Heart left ventricle (tissue), 16 donors: ENCODE results near the gene KATNB1. TPM values are rescaled to one million over a fixed set of nuclear protein-coding genes. Genes with fewer than 3 reads are reported as not detected.

Experiments
- ATAC-seq, 4 donors: fragments of 200-7000 bp; cut with Tn5 transposase; one replicate each; pipeline ENCODE4 v1.9.1; 2020 to 2022; ENCODE audit warnings: moderate library complexity in 4 of 4, mild to moderate bottlenecking in 3 of 4, moderate number of reproducible peaks in 1 of 4
- DNase-seq, 5 donors: peaks; one replicate each; pipeline ENCODE4 v3.0.0-alpha.2; 2020
- H3K27ac ChIP-seq, 12 donors: fragments of 200-600 bp; sonication (generic) in 4 of 12; one replicate each; pipeline versions ENCODE4 v1.5.0 to v1.8.0; 2016 to 2022; ENCODE audit warnings: mild to moderate bottlenecking in 2 of 12
- H3K27me3 ChIP-seq, 9 donors: fragments of 200-600 bp; sonication (generic) in 2 of 9; one replicate each; pipeline versions ENCODE4 v1.5.1 to v1.8.0; 2016 to 2022; ENCODE audit warnings: mild to moderate bottlenecking in 3 of 9
- H3K36me3 ChIP-seq, 9 donors: fragments of 200-600 bp; sonication (generic) in 2 of 9; one replicate each; pipeline versions ENCODE4 v1.5.0 to v1.8.0; 2018 to 2022; ENCODE audit warnings: mild to moderate bottlenecking in 2 of 9
- H3K4me1 ChIP-seq, 12 donors: fragments of 200-600 bp; sonication (generic) in 4 of 12; one replicate each; pipeline versions ENCODE4 v1.5.0 to v1.8.0; 2016 to 2022; ENCODE audit warnings: mild to moderate bottlenecking in 3 of 12
- H3K4me3 ChIP-seq, 12 donors: fragments of 200-600 bp; sonication (generic) in 4 of 12; one replicate each; pipeline versions ENCODE4 v1.5.0 to v1.8.0; 2017 to 2022; ENCODE audit warnings: mild to moderate bottlenecking in 9 of 12, moderate library complexity in 4 of 12
- H3K9me3 ChIP-seq, 12 donors: fragments of 200-600 bp; sonication (generic) in 4 of 12; one replicate each; pipeline versions ENCODE4 v1.5.0 to v1.8.0; 2016 to 2022; ENCODE audit warnings: mild to moderate bottlenecking in 1 of 12
- POLR2A ChIP-seq, 2 donors: fragments of 450-650 bp; IDR thresholded peaks; one replicate each; pipeline ENCODE4 v1.6.1; 2017; ENCODE audit warnings: antibody characterized with exemption in 2 of 2, mild to moderate bottlenecking in 2 of 2, moderate library complexity in 2 of 2
- WGBS, 4 donors: extraction: QIAGEN DNeasy Blood & Tissue Kit in 2 of 4; methylation state at CpG; one replicate each; pipeline versions ENCODE4 v1.1.5 to v1.1.7; 2013 to 2018; 5-methylcytosine and 5-hydroxymethylcytosine counted together
- intact Hi-C, 10 donors: fragments of 100-400 bp; cut with DNase I; formaldehyde crosslinking; loops; one replicate each; pipeline versions ENCODE4 v1.11.1 to v1.14.2; 2022
- polyA plus RNA-seq, 2 donors: library from polyadenylated mRNA; stranded (reverse); fragments of 200-250 nt; gene quantifications; one replicate each; pipeline ENCODE4 v1.2.3, GENCODE V29; 2013
- total RNA-seq, 9 donors: library from RNA; depleted of rRNA in 2 of 9; stranded (reverse); fragments of >200 nt in 2 of 9; fragmentation: NEBNext Ultra II Directional in 3 of 9; extraction: Animal tissue kit (Norgen Biotek cat#: 25700) in 3 of 9; gene quantifications; one replicate each; pipeline versions ENCODE4 v1.1.0 to v1.2.4, GENCODE V29; 2016 to 2023
- TF ChIP-seq, protein P1 (sequence below), 12 donors: fragments of 200-600 bp; sonication (generic) in 4 of 12; IDR thresholded peaks; one replicate each; pipeline versions ENCODE4 v1.5.0 to v1.8.0; 2018 to 2022; ENCODE audit warnings: antibody characterized with exemption in 12 of 12, mild to moderate bottlenecking in 5 of 12
- donor health status: ischemic (EF 13 %, LVEDD 7.1; RV severe dilation, severe dysfunction).
- donor health status: healthy with polysubstance abuse.
- donor health status: DM: no; HTN: yes; CAD: no.
- donor health status: DM: no; HTN: no; CAD: no.
- donor health status: ischemic (EF 25% LVEDD 6.9; RV normal size, moderate dysfunction).
- donor health status: ischemic (EF 25% LVEDD 5.7; RV mildly dilated, moderate dysfunction).
- donor health status: healthy.
- donor health status: DM: yes; HTN: yes; CAD: no.
- donor health status: ischemic (EF 35%, LVEDD 5.7; RV mildly dilated, moderate dysfunction).
- donor health status: nonischemic (EF 11% LVEDD 7.7; RV severe dilation, severe dysfunction).
- donor health status: DM: yes; HTN: yes; CAD: no.
- donor health status: PGD.
- donor health status: ischemic (EF 29% LVEDD 5.4; RV normal size, mild dysfunction).
- donor health status: nonischemic (EF 23%, LVEDD 6.1; RV moderate dilation, normal function).

KATNB1 gene
- total and polyA plus RNA-seq, 11 donors = 8.0 to 20.5 (median 15.3) TPM

DNA sequence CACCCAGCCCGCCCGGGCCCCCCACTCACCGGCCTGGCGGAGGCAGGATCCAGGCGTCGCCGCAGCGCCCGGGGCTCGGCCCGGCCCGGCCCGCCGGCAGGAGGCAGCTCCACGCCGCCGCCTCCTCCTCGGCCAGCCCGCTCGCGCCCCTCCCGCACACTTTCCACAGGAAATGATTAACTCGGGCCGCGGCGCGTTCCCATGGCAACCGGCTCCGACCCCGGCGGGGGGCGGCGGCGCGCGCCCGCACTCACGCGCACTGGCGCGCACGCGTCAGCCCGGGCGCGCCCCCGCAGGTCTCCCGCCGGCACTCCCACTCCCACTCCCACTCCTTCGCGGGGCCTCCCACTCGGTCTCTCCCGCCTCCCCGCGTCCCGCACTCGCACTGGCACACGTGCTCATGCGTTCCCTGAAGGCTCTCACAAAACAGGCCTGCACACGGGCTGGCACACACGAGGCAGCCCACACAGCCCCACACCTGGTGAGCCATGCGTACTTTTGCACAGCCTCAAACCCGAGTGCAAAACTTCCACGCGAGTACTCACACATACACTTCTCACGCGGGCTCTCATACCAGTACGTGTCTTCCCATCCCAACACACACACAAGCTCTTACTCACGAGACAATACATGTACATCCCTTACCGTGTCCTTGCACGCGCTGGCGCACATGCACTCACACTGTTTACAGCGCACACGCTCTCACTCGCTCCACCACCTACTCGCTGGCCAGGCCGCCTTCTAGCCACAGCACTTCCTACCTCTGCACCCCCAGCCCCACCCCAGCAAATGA lies 67.0 kb downstream of the KATNB1 start, which contains the start of gene KIFC3:
Gene KIFC3 (minus strand): TSS at position 151 of the 793 bp plus-strand sequence. CDS start 4,248 bp downstream, outside the sequence.
- Histone ChIP-seq H3K27ac (peak within 1 kb of the TSS; percentile 67 to 99 (median 95)), H3K9me3 (no peaks in the 10 kb centered on the region), H3K36me3 (peaks cover 0 to 8% (median 3%) of the 10 kb centered on the region in 9 donors), H3K4me1 (peaks cover 6 to 88% (median 61%) of the 10 kb centered on the region in 12 donors), H3K4me3 (peak within 1 kb of the TSS; percentile 49 to 91 (median 72)), H3K27me3 (no peaks in the 10 kb centered on the region)
- TF ChIP-seq, protein P1, sequence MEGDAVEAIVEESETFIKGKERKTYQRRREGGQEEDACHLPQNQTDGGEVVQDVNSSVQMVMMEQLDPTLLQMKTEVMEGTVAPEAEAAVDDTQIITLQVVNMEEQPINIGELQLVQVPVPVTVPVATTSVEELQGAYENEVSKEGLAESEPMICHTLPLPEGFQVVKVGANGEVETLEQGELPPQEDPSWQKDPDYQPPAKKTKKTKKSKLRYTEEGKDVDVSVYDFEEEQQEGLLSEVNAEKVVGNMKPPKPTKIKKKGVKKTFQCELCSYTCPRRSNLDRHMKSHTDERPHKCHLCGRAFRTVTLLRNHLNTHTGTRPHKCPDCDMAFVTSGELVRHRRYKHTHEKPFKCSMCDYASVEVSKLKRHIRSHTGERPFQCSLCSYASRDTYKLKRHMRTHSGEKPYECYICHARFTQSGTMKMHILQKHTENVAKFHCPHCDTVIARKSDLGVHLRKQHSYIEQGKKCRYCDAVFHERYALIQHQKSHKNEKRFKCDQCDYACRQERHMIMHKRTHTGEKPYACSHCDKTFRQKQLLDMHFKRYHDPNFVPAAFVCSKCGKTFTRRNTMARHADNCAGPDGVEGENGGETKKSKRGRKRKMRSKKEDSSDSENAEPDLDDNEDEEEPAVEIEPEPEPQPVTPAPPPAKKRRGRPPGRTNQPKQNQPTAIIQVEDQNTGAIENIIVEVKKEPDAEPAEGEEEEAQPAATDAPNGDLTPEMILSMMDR (IDR thresholded peaks at IDR 0.05) = peak in 8 of 12 donors; percentile 20 to 58 (median 41)
- TF ChIP-seq POLR2A (IDR thresholded peaks at IDR 0.05) = no peak
- DNase-seq (peak; percentile 91 to 94 (median 92)), ATAC-seq (peak in 3 of 4 donors; percentile 27 to 56 (median 47))
- intact Hi-C loops = loop anchor here in 7 of 10 donors (2.0 to 10.0 kb wide), 8 partner anchors 45 to 202 kb away; partner anchors contain the start of genes USB1 (in 2 of the 7) and ZNF319 (in 2 of the 7)
- 6 to 10% (median 9%) methylated on average over 50 to 78 of the region's 78 CpGs for WGBS, 4 donors

DNA sequence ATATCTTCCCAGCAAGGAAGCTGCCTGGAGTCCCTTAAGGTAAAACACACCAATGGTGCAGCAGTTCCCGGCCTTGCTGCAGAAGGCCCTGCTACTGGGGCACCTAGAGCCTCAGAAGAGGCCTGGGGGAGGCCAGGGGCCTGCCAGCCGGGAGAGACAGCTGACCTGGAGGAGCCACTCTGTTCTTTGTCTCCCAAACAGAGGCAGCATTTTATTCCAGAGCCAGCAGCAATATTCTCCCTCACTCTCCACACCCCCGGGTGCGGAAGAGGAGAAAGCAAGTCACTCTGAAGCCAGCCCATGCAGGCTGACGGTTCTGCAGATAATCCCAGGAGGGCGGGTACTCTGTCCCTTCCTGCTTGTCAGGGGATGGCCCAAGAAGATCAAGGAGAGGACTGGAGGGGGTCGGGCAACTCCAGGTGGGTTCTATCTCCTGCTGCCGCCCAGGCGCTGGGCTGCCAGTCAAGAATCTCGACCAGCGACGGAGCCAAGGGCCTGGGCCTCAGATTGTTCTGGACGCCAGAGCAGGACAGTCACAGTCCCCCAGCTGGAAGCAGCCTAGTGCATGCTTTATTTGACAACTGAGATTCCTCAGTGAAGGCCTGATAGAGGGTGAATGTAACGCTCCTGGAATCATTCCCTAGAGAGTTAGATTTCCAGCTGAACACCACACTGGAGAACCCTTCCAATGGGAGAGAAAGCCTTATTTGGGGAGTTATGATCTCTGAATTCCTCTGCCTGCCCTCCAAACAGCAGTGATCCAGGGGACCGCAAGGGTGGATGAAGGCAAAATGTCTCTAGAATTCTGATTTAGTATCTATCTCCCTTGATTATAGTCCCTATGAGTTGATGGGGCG lies 67.8 kb downstream of the KATNB1 start:
- Histone ChIP-seq H3K4me3 (peak overlapping the region in 10 of 12 donors; percentile 3 to 91 (median 72)), H3K36me3 (peaks cover 0 to 5% (median 0%) of the 10 kb centered on the region in 9 donors), H3K27ac (peak overlapping the region; percentile 67 to 99 (median 95)), H3K27me3 (no peaks in the 10 kb centered on the region), H3K9me3 (no peaks in the 10 kb centered on the region), H3K4me1 (peaks cover 6 to 80% (median 58%) of the 10 kb centered on the region in 12 donors)
- 20 to 27% (median 24%) methylated on average over 16 of the region's 16 CpGs for WGBS, 4 donors
- intact Hi-C loops = loop anchor here in 7 of 10 donors (2.0 to 10.0 kb wide), 8 partner anchors 46 to 201 kb away; partner anchors contain the start of genes USB1 (in 2 of the 7) and ZNF319 (in 2 of the 7)
- peak; percentile 73 to 83 (median 80) for DNase-seq
- TF ChIP-seq, protein P1 (IDR thresholded peaks at IDR 0.05) = no peak
- TF ChIP-seq POLR2A (IDR thresholded peaks at IDR 0.05) = peak in 1 of 2 donors; percentile 18
- peak; percentile 61 to 83 (median 71) for ATAC-seq

DNA sequence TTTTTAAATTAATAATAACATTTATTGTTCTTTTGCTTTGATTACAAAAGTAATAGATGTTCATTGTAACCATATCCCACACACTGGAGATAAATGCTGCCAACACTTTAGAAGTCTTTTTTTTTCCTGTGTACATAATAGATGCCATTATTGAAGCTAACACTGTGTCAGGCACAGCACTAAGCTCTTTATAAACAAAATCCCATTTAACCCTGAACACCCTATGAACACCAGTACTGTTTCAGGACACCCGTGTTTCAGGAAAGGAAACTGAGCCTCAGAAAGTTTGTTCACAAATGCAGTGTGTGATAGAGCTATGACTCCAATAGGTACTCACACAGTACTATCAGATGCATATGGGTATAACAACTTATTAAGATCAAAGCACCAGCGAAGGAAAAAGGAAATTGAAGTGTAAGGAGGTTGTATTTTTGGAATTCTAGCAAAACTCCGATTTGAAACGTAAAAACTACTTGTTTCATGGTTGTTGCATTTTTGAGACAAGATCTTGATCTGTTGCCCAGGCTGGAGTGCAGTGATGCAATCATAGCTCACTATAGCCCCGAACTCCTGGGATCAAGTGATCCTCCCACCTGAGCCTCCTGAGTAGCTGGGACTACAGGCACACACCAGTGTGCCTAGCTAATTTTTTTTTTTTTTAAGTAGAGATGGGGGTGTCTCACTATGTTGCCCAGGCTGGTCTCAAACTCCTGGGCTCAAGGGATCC lies 68.7 kb downstream of the KATNB1 start:
- H3K4me3 ChIP-seq = no peak overlapping the region
- H3K27me3 ChIP-seq = no peaks in the 10 kb centered on the region
- no peaks in the 10 kb centered on the region for H3K36me3 ChIP-seq
- H3K27ac ChIP-seq = peak overlapping the region; percentile 67 to 99 (median 95)
- intact Hi-C loops = loop anchor here in 6 of 10 donors (5.0 to 10.0 kb wide), 6 partner anchors 47 to 201 kb away; partner anchors contain the start of genes USB1 (in 2 of the 6) and ZNF319 (in 2 of the 6)
- DNase-seq = no peak
- peaks cover 6 to 80% (median 57%) of the 10 kb centered on the region in 12 donors for H3K4me1 ChIP-seq
- TF ChIP-seq, protein P1 (IDR thresholded peaks at IDR 0.05) = no peak
- TF ChIP-seq POLR2A (IDR thresholded peaks at IDR 0.05) = no peak
- no peaks in the 10 kb centered on the region for H3K9me3 ChIP-seq
- ATAC-seq = no peak
- WGBS, 4 donors = 65 to 79% (median 75%) methylated on average over 5 of the region's 5 CpGs
